Epithelial cell of prostate (primary cell): ENCODE measurements around the gene CPNE6.

Experiments used
- DNase-seq: peaks from one replicate; pipeline ENCODE4 v3.0.0-alpha.2; 2011; ENCODE audit warnings: low read depth, low spot score
- H3K27ac ChIP-seq: fragments of 450-650 bp; 2 replicates; pipeline ENCODE4 v1.5.1; 2017; ENCODE audit warnings: mild to moderate bottlenecking

The CPNE6 gene

DNA sequence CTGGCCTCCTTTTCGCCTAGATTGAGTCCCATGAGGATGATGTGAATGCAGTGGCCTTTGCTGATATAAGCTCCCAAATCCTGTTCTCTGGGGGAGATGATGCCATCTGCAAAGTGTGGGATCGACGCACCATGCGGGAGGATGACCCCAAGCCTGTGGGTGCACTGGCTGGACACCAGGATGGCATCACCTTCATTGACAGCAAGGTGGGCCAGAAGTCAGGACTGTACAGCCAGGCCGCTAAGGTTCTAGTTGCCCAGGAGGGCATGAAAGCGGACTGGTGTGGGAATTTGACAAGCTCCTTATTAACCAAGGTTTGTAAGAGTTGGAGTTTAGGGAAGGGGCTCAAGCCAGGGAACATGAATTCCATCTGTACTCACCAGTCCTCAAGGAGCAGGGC, 48.3 kb downstream of the CPNE6 start:
- no peak overlapping the region for H3K27ac ChIP-seq
- no peak for DNase-seq

GRCh38 chr14:24121210-24121609, 49.8 kb downstream of the CPNE6 start:
- no peak overlapping the region for H3K27ac ChIP-seq
- no peak for DNase-seq

DNA sequence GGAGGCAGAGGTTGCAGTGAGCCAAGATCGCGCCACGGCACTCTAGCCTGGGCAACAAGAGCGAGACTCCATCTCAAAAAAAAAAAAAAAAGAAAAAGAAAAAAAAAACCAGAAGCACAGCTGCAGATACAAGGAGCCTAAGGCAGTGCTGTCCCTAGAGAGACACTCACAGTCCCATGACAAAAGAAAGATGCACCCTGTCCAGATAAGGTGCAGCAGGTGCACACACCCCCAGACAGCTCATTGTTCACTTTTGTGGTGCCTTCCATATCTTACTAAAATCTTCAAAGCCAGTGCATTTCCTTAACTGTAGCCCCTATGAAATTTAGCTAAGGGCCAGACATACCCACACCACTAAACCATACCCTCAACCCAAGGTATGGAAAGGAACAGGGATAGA, 51.1 kb downstream of the CPNE6 start:
- no peak overlapping the region for H3K27ac ChIP-seq

DNA sequence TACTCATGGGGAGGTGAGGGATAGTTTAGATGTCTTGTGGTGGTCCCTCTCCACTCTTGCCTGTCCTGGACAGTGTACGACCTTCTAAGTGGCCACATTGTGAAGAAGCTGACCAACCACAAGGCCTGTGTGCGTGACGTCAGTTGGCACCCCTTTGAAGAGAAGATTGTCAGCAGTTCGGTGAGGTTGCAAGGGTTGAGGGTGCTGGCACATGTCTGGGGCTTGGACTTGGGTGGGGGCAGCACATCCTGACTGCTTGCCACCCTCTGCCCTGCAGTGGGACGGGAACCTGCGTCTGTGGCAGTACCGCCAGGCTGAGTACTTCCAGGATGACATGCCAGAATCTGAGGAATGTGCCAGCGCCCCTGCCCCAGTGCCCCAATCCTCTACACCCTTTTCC, 51.5 kb downstream of the CPNE6 start:
- DNase-seq, result no peak
- H3K27ac ChIP-seq, result no peak overlapping the region

More for the DNA sequence above, 51.1 kb downstream of the CPNE6 start:
- no peak for DNase-seq

DNA sequence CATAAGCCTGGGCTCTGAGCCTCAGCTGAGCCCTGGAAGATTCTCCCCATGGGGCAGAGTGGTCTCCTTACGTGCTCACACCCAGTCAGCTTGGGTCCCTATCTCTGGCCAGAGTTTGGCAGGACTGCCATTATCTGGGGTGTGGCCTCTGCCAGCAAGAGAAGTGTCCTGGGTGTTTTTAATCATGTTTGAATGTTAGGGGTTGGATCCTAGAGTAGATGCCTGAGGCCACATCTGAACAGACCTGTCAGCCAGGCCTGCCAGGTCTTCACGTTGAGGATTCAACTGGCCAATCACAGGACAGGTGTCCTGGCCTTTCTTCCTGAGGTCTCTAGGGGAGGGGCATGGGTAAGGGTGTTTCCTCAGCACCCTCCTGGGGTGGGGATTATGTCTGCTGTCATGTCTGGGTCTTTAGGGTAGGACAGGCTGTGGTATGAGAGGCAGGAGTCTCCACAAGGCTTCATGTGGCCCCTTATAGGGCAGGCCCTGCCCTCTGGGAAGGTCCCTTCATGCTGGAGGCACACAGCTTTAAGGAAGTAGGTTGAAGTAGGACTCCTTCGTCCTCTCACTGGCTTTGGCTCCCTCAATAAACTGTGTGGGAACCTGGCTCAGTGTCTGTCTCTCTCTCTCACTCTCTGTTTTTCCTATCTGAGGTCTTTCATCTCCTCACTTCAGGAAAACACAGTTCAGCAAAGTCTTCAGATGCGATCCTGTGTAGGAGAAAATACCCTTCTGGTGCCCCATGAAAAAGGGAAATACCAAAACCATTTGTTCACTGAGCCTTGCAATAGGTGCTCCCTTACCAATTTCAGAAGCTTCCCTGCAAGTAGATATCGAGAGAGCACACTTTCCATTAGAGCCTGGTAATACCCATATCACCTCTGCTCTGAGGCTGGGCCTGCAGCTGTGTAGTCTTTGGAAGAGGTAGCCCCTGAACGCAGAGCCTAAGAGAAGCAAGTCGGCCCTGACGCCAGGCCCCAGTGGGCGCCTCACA, 52.4 kb downstream of the CPNE6 start:
- no peak overlapping the region for H3K27ac ChIP-seq
- no peak for DNase-seq

- no peak for DNase-seq
- no peak overlapping the region for H3K27ac ChIP-seq
Observed at GRCh38 chr14:24126939-24127338, 55.6 kb downstream of the CPNE6 start.

DNA sequence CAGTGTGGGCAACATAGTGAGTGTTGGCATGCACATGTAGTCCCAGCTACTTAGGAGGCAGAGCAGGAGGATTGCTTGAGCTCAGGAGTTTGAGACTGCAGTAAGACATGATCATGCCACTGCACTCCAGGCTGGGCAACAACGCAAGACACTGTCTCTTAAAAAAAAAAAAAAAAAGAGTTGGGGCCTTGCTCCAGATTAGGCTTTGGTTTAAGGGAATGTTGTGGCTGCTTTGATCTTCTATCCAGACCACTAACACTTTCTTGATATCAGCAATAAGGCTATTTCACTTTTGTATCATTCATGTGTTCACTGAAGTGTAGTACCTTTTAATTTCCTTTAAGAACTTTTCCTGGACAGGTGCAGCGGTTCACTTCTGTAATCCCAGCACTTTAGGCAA, 56.3 kb downstream of the CPNE6 start:
- H3K27ac ChIP-seq, result no peak overlapping the region
- DNase-seq, result no peak
